Suprapubic skin (tissue), 4 donors: ENCODE results near the gene GRIA4. TPM values are rescaled to one million over a fixed set of nuclear protein-coding genes. Genes with fewer than 3 reads are reported as not detected.

Experiments used
- DNase-seq, 2 donors: peaks; one replicate each; pipeline ENCODE4 v3.0.0-alpha.2; 2019; ENCODE audit warnings: low spot score in 2 of 2
- H3K27ac ChIP-seq: fragments of 200-600 bp; sonication (generic); one replicate; pipeline ENCODE4 v1.5.1; 2019
- H3K27me3 ChIP-seq: fragments of 200-600 bp; sonication (generic); one replicate; pipeline ENCODE4 v1.5.1; 2019
- H3K36me3 ChIP-seq: fragments of 200-600 bp; sonication (generic); one replicate; pipeline ENCODE4 v1.5.1; 2019
- H3K4me1 ChIP-seq: fragments of 200-600 bp; sonication (generic); one replicate; pipeline ENCODE4 v1.5.1; 2019
- H3K4me3 ChIP-seq: fragments of 200-600 bp; sonication (generic); one replicate; pipeline ENCODE4 v1.5.1; 2019; ENCODE audit warnings: mild to moderate bottlenecking
- H3K9me3 ChIP-seq: fragments of 200-600 bp; sonication (generic); one replicate; pipeline ENCODE4 v1.5.1; 2019
- CTCF ChIP-seq, 2 donors: fragments of 200-600 bp in 1 of 2; fragments of 450-650 bp in 1 of 2; sonication (generic) in 1 of 2; IDR thresholded peaks; one replicate each; pipeline ENCODE4 v1.5.1; 2016 to 2019; ENCODE audit warnings: antibody characterized with exemption in 2 of 2, mild to moderate bottlenecking in 1 of 2, moderate library complexity in 1 of 2
- EP300 ChIP-seq: sonication (generic); formaldehyde crosslinking; IDR thresholded peaks from one replicate; pipeline ENCODE4 v1.6.1; 2017; ENCODE audit warnings: antibody characterized with exemption
- POLR2A ChIP-seq, 2 donors: fragments of 450-650 bp; IDR thresholded peaks; one replicate each; pipeline ENCODE4 v1.6.1; 2017; ENCODE audit warnings: antibody characterized with exemption in 2 of 2, mild to moderate bottlenecking in 2 of 2, moderate library complexity in 2 of 2
- POLR2AphosphoS5 ChIP-seq, 3 donors: sonication (generic); formaldehyde crosslinking; IDR thresholded peaks; one replicate each; pipeline ENCODE4 v1.6.1; 2017; ENCODE audit warnings: antibody characterized with exemption in 3 of 3
- WGBS: methylation state at CpG from one replicate; pipeline ENCODE4 v1.1.5; 2018; 5-methylcytosine and 5-hydroxymethylcytosine counted together
- total RNA-seq, 4 donors: library from RNA; depleted of rRNA; stranded (reverse); fragments of >200 nt; gene quantifications; one replicate each; pipeline ENCODE4 v1.1.0, GENCODE V29; 2016

The GRIA4 gene
- total RNA-seq, 4 donors from 2014 or later = 1.1 to 2.3 (median 1.8) TPM

- Histone ChIP-seq H3K4me1 (no peaks in the 10 kb centered on the region), H3K27me3 (no peaks in the 10 kb centered on the region), H3K27ac (no peak overlapping the region), H3K9me3 (no peaks in the 10 kb centered on the region), H3K36me3 (no peaks in the 10 kb centered on the region), H3K4me3 (no peak overlapping the region)
- no peak for DNase-seq
- no peak for TF ChIP-seq CTCF (IDR thresholded peaks at IDR 0.05)
- TF ChIP-seq POLR2A (IDR thresholded peaks at IDR 0.05) = no peak
- 75% methylated on average over 4 of the region's 4 CpGs for WGBS
Measured at GRCh38 chr11:105838668-105839384, 229.0 kb downstream of the GRIA4 start.

GRCh38 chr11:105840391-105840790, 230.5 kb downstream of the GRIA4 start:
- H3K36me3 ChIP-seq = no peaks in the 10 kb centered on the region
- no peak for TF ChIP-seq EP300
- no peak for TF ChIP-seq POLR2A (IDR thresholded peaks at IDR 0.05)
- TF ChIP-seq POLR2AphosphoS5 (IDR thresholded peaks at IDR 0.05) = no peak
- no peak for TF ChIP-seq CTCF (IDR thresholded peaks at IDR 0.05)
- no peaks in the 10 kb centered on the region for H3K4me1 ChIP-seq
- H3K27me3 ChIP-seq = no peaks in the 10 kb centered on the region
- H3K27ac ChIP-seq = no peak overlapping the region
- H3K4me3 ChIP-seq = no peak overlapping the region
- no peaks in the 10 kb centered on the region for H3K9me3 ChIP-seq
- DNase-seq = no peak
- 69% methylated on average over 4 of the region's 4 CpGs for WGBS

GRCh38 chr11:105852403-105852802, 242.5 kb downstream of the GRIA4 start:
- H3K9me3 ChIP-seq = no peaks in the 10 kb centered on the region
- 69% methylated on average over 3 of the region's 3 CpGs for WGBS
- H3K27me3 ChIP-seq = no peaks in the 10 kb centered on the region
- no peaks in the 10 kb centered on the region for H3K36me3 ChIP-seq
- H3K4me3 ChIP-seq = no peak overlapping the region
- H3K4me1 ChIP-seq = no peaks in the 10 kb centered on the region
- no peak overlapping the region for H3K27ac ChIP-seq
- no peak for DNase-seq
- TF ChIP-seq EP300 = no peak

- Histone ChIP-seq H3K27ac (no peak overlapping the region), H3K27me3 (no peaks in the 10 kb centered on the region), H3K4me1 (no peaks in the 10 kb centered on the region), H3K36me3 (no peaks in the 10 kb centered on the region), H3K4me3 (no peak overlapping the region), H3K9me3 (no peaks in the 10 kb centered on the region)
- WGBS = 79% methylated on average over 4 of the region's 4 CpGs
- DNase-seq = no peak
- no peak for TF ChIP-seq EP300
- TF ChIP-seq CTCF (IDR thresholded peaks at IDR 0.05) = no peak
- TF ChIP-seq POLR2A (IDR thresholded peaks at IDR 0.05) = no peak
- TF ChIP-seq POLR2AphosphoS5 (IDR thresholded peaks at IDR 0.05) = no peak
Measured at GRCh38 chr11:105854269-105854668, 244.4 kb downstream of the GRIA4 start.

GRCh38 chr11:105856954-105857353, 247.1 kb downstream of the GRIA4 start:
- no peaks in the 10 kb centered on the region for H3K9me3 ChIP-seq
- 71% methylated on average over 3 of the region's 3 CpGs for WGBS
- H3K27ac ChIP-seq = no peak overlapping the region
- DNase-seq = no peak
- H3K27me3 ChIP-seq = no peaks in the 10 kb centered on the region
- TF ChIP-seq POLR2AphosphoS5 (IDR thresholded peaks at IDR 0.05) (no peak), EP300 (no peak), POLR2A (IDR thresholded peaks at IDR 0.05) (no peak), CTCF (IDR thresholded peaks at IDR 0.05) (no peak)
- no peaks in the 10 kb centered on the region for H3K4me1 ChIP-seq
- no peak overlapping the region for H3K4me3 ChIP-seq
- H3K36me3 ChIP-seq = no peaks in the 10 kb centered on the region

GRCh38 chr11:105857728-105858127, 247.9 kb downstream of the GRIA4 start:
- H3K9me3 ChIP-seq = no peaks in the 10 kb centered on the region
- H3K27ac ChIP-seq = no peak overlapping the region
- no peaks in the 10 kb centered on the region for H3K4me1 ChIP-seq
- no peaks in the 10 kb centered on the region for H3K36me3 ChIP-seq
- no peak for DNase-seq
- no peaks in the 10 kb centered on the region for H3K27me3 ChIP-seq
- no peak for TF ChIP-seq EP300
- TF ChIP-seq CTCF (IDR thresholded peaks at IDR 0.05) = no peak
- no peak for TF ChIP-seq POLR2A (IDR thresholded peaks at IDR 0.05)
- no peak for TF ChIP-seq POLR2AphosphoS5 (IDR thresholded peaks at IDR 0.05)
- no peak overlapping the region for H3K4me3 ChIP-seq
